Epithelial cell of proximal tubule (primary cell): ENCODE measurements around the gene JMJD6. TPM values are rescaled to one million over a fixed set of nuclear protein-coding genes. Genes with fewer than 3 reads are reported as not detected.

Experiments used
- DNase-seq: peaks from one replicate; pipeline ENCODE4 v3.0.0-alpha.2; 2011; ENCODE audit warnings: low read depth
- H3K4me3 ChIP-seq: 2 replicates; pipeline ENCODE4 v1.5.1; 2011; ENCODE audit warnings: low read depth, mild to moderate bottlenecking, low read length
- CTCF ChIP-seq: conservative IDR thresholded peaks from 2 replicates; pipeline ENCODE4 v1.5.1; 2012; ENCODE audit warnings: low read depth, mild to moderate bottlenecking, low read length
- total RNA-seq: library from RNA; depleted of rRNA; stranded (reverse); fragments of >200 nt; gene quantifications from 2 replicates; pipeline ENCODE4 v1.2.3, GENCODE V29; 2015

Gene JMJD6
- total RNA-seq, 1 donor from 2014 or later, result 41.2 TPM

- no peak for DNase-seq
- TF ChIP-seq CTCF, result no peak
- no peak overlapping the region for H3K4me3 ChIP-seq
Measured at GRCh38 chr17:76690596-76691280, 35.7 kb downstream of the JMJD6 start.

GRCh38 chr17:76689859-76690258 lies 36.5 kb downstream of the JMJD6 start:
- H3K4me3 ChIP-seq, result no peak overlapping the region
- no peak for TF ChIP-seq CTCF
- DNase-seq, result no peak

- DNase-seq, result no peak
- no peak overlapping the region for H3K4me3 ChIP-seq
- TF ChIP-seq CTCF, result no peak
Measured at GRCh38 chr17:76688165-76688622, 38.2 kb downstream of the JMJD6 start.

- DNase-seq, result no peak
- no peak for TF ChIP-seq CTCF
- no peak overlapping the region for H3K4me3 ChIP-seq
Measured at GRCh38 chr17:76687298-76688164, 38.9 kb downstream of the JMJD6 start.

- no peak overlapping the region for H3K4me3 ChIP-seq
- no peak for TF ChIP-seq CTCF
- no peak for DNase-seq
Measured at GRCh38 chr17:76686538-76687297, 39.7 kb downstream of the JMJD6 start.

- no peak for TF ChIP-seq CTCF
- DNase-seq, result no peak
- H3K4me3 ChIP-seq, result no peak overlapping the region
Measured at GRCh38 chr17:76685846-76686245, 40.6 kb downstream of the JMJD6 start.
